ENCODE measurements around the gene PPP2R5C.
"Not testable (repeated sequence)": the region's sequence is repeated elsewhere in the genome, so short reads cannot be mapped to it uniquely, and the experiment has no call there.

Gene PPP2R5C

GRCh38 chr14:101790232-101790631, 28.7 kb downstream of the PPP2R5C start:
- no peaks in the 10 kb centered on the region for H3K27me3 ChIP-seq (ENCODE audit: low read depth)
- H3K4me3 ChIP-seq = no peak overlapping the region
- no peak for DNase-seq (ENCODE audit: low spot score in 2 of 2)
- no peaks in the 10 kb centered on the region for H3K36me3 ChIP-seq (replicated peaks)
- no peaks in the 10 kb centered on the region; the same call in 1 of the 2 replicates for H3K9me3 ChIP-seq
- in situ Hi-C loops (cut with MboI; ENCODE audit: low sequenced_read_pairs) = no loop called here
- peaks cover 7% of the 10 kb centered on the region for H3K4me1 ChIP-seq

GRCh38 chr14:101791919-101792572, 30.5 kb downstream of the PPP2R5C start:
- in situ Hi-C loops (cut with MboI; ENCODE audit: low sequenced_read_pairs) = no loop called here
- H3K9me3 ChIP-seq = no peaks in the 10 kb centered on the region; the same call in 1 of the 2 replicates
- H3K36me3 ChIP-seq (replicated peaks) = no peaks in the 10 kb centered on the region
- DNase-seq (ENCODE audit: low spot score in 2 of 2) = no peak
- no peaks in the 10 kb centered on the region for H3K27me3 ChIP-seq (ENCODE audit: low read depth)
- H3K4me1 ChIP-seq = peaks cover 16% of the 10 kb centered on the region
- no peak overlapping the region for H3K4me3 ChIP-seq

- in situ Hi-C loops (cut with MboI; ENCODE audit: low sequenced_read_pairs) = no loop called here
- H3K36me3 ChIP-seq (replicated peaks) = no peaks in the 10 kb centered on the region
- peak; percentile 32 to 36 for DNase-seq (ENCODE audit: low spot score in 2 of 2)
Observed at GRCh38 chr14:101796016-101796415, 34.5 kb downstream of the PPP2R5C start.

GRCh38 chr14:101796479-101796878, 35.0 kb downstream of the PPP2R5C start:
- Histone ChIP-seq H3K4me3 (no peak overlapping the region), H3K9me3 (no peaks in the 10 kb centered on the region; the same call in 1 of the 2 replicates), H3K36me3 (replicated peaks) (no peaks in the 10 kb centered on the region), H3K27me3 (ENCODE audit: low read depth) (no peaks in the 10 kb centered on the region), H3K4me1 (peaks cover 16% of the 10 kb centered on the region)
- DNase-seq (ENCODE audit: low spot score in 2 of 2) = no peak
- in situ Hi-C loops (cut with MboI; ENCODE audit: low sequenced_read_pairs) = no loop called here

More at GRCh38 chr14:101796016-101796415, 34.5 kb downstream of the PPP2R5C start:
- no peaks in the 10 kb centered on the region; the same call in 1 of the 2 replicates for H3K9me3 ChIP-seq
- peaks cover 16% of the 10 kb centered on the region for H3K4me1 ChIP-seq
- no peaks in the 10 kb centered on the region for H3K27me3 ChIP-seq (ENCODE audit: low read depth)
- no peak overlapping the region for H3K4me3 ChIP-seq

DNA sequence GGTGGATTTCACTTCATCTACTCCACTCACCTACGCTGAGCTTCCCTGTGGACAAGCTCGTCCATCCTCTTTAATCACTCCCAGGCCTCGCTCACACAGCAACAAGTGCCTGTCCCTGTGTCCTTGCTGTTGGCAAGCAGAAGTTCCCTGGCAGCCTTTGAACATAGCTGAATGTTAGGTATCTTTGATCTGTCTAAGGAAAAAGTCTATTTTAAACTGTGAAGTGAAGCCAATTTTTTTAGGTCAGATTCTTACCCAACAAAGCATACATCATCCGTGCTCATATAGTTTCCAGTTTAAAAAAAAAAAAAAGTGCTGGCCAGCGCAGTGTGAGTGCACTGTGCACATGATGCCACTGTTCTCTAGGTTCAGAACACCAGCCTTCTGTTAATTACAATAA, 36.3 kb downstream of the PPP2R5C start:
- peaks cover 11% of the 10 kb centered on the region for H3K4me1 ChIP-seq
- no peak for DNase-seq (ENCODE audit: low spot score in 2 of 2)
- H3K4me3 ChIP-seq = no peak overlapping the region
- H3K36me3 ChIP-seq (replicated peaks) = no peaks in the 10 kb centered on the region
- H3K27me3 ChIP-seq (ENCODE audit: low read depth) = no peaks in the 10 kb centered on the region
- no peaks in the 10 kb centered on the region; the same call in 1 of the 2 replicates for H3K9me3 ChIP-seq
- in situ Hi-C loops (cut with MboI; ENCODE audit: low sequenced_read_pairs) = no loop called here

GRCh38 chr14:101804373-101804772, 42.9 kb downstream of the PPP2R5C start:
- in situ Hi-C loops (cut with MboI; ENCODE audit: low sequenced_read_pairs); H3K4me3 ChIP-seq; H3K27me3 ChIP-seq (ENCODE audit: low read depth); H3K9me3 ChIP-seq; DNase-seq (ENCODE audit: low spot score in 2 of 2); H3K36me3 ChIP-seq (replicated peaks): not testable (repeated sequence)
- peaks cover 15% of the 10 kb centered on the region for H3K4me1 ChIP-seq

- H3K36me3 ChIP-seq (replicated peaks); in situ Hi-C loops (cut with MboI; ENCODE audit: low sequenced_read_pairs); H3K9me3 ChIP-seq; DNase-seq (ENCODE audit: low spot score in 2 of 2); H3K4me3 ChIP-seq; H3K27me3 ChIP-seq (ENCODE audit: low read depth): not testable (repeated sequence)
- H3K4me1 ChIP-seq = peaks cover 17% of the 10 kb centered on the region
Observed at GRCh38 chr14:101806252-101806651, 44.7 kb downstream of the PPP2R5C start.

- no peaks in the 10 kb centered on the region for H3K9me3 ChIP-seq
- no peak overlapping the region for H3K4me3 ChIP-seq
- DNase-seq (ENCODE audit: low spot score in 2 of 2) = peak; percentile 48 to 61
- H3K4me1 ChIP-seq = peaks cover 17% of the 10 kb centered on the region
- in situ Hi-C loops (cut with MboI; ENCODE audit: low sequenced_read_pairs) = no loop called here
- no peaks in the 10 kb centered on the region for H3K27me3 ChIP-seq (ENCODE audit: low read depth)
- H3K36me3 ChIP-seq (replicated peaks) = no peaks in the 10 kb centered on the region; the same call in 1 of the 2 replicates
Observed at GRCh38 chr14:101808020-101808641, 46.6 kb downstream of the PPP2R5C start.

- peaks cover 17% of the 10 kb centered on the region for H3K4me1 ChIP-seq
- in situ Hi-C loops (cut with MboI; ENCODE audit: low sequenced_read_pairs) = no loop called here
- H3K27me3 ChIP-seq (ENCODE audit: low read depth) = no peaks in the 10 kb centered on the region
- H3K36me3 ChIP-seq (replicated peaks) = peaks cover 3% of the 10 kb centered on the region
- H3K9me3 ChIP-seq = no peaks in the 10 kb centered on the region
- no peak for DNase-seq (ENCODE audit: low spot score in 2 of 2)
- peak overlapping the region; percentile 51 for H3K4me3 ChIP-seq
Observed at GRCh38 chr14:101808894-101809670, 47.6 kb downstream of the PPP2R5C start.

DNA sequence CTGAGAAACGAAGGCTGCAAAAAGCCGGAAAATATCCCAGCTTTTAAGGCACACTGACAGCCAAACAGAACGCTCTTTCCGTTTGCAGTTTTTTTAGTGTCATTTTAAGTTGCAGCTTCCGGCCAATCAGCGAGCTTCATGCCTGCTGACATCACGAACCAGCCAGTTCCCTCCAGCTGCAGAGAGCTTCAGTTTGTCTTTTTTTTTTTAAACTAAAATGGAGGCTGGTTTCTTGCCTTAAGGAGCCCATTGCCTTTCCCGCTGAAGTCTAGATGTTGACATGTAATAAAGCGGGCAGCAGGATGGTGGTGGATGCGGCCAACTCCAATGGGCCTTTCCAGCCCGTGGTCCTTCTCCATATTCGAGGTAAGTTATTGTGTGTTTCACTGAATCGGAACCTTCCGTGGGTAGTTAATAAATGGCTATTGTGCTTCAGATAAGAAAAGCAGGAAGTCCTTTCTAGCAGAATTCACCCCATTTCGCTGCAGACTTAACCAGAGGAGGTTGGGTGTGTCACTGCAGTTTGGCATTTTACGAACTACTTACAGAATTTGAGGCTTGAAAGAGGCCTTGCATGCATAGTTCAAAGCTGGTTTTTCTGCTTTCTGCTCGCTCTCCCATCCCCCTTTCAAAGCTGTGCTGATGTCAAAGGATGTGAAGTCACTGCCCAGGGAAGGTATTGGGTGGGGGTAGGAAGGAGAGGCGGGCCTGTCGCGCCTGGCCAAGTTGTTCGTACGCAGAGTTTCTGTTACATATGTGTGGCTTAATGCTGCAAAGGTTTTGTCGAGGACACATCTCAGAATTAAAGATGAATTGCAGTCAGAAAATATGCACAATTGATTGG, 48.4 kb downstream of the PPP2R5C start:
- Histone ChIP-seq H3K36me3 (replicated peaks) (peaks cover 11% of the 10 kb centered on the region), H3K9me3 (no peaks in the 10 kb centered on the region), H3K4me3 (peak overlapping the region; percentile 51), H3K27me3 (ENCODE audit: low read depth) (no peaks in the 10 kb centered on the region), H3K4me1 (peaks cover 17% of the 10 kb centered on the region)
- in situ Hi-C loops (cut with MboI; ENCODE audit: low sequenced_read_pairs) = no loop called here
- peak; percentile 85 to 92 for DNase-seq (ENCODE audit: low spot score in 2 of 2)

DNA sequence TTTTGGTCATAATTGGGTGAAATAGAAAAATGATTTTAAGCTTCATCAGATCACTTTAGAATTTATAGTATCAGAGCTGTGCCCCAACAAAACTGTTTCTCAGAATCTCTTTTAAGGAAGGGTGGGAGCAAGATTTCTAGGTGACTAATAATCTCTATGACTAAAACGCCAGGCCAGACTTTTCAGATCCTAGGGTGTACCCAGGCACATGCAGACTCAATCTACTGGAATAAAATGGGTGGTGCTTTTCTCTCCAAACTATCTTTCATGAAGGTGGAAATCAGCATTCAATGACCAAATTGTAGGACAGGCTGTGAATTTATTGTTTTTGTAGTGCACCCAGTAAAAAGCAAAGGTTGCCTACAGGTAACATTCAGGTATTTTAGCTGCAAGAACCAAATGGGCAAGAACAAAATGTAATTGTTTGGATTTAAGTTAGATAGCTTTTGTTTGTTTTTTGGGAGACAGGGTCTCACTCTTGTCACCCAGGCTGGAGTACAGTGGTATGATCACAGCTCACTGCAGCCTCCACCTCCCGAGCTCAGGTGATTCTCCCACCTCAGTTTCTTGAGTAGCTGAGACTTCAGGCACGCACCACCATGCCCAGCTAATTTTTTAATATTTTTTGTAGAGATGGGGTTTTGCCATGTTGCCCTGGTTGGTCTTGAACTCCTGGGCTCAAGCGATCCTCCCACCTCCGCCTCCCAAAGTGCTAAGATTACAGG, 49.5 kb downstream of the PPP2R5C start:
- peaks cover 17% of the 10 kb centered on the region for H3K4me1 ChIP-seq
- no peaks in the 10 kb centered on the region for H3K27me3 ChIP-seq (ENCODE audit: low read depth)
- H3K36me3 ChIP-seq (replicated peaks) = peaks cover 11% of the 10 kb centered on the region
- H3K4me3 ChIP-seq = peak overlapping the region; percentile 51
- in situ Hi-C loops (cut with MboI; ENCODE audit: low sequenced_read_pairs) = no loop called here
- no peak for DNase-seq (ENCODE audit: low spot score in 2 of 2)
- no peaks in the 10 kb centered on the region for H3K9me3 ChIP-seq

GRCh38 chr14:101812071-101812470, 50.6 kb downstream of the PPP2R5C start:
- H3K4me1 ChIP-seq = peaks cover 17% of the 10 kb centered on the region
- no peaks in the 10 kb centered on the region for H3K9me3 ChIP-seq
- H3K4me3 ChIP-seq = no peak overlapping the region
- DNase-seq (ENCODE audit: low spot score in 2 of 2) = no peak
- no peaks in the 10 kb centered on the region for H3K27me3 ChIP-seq (ENCODE audit: low read depth)
- in situ Hi-C loops (cut with MboI; ENCODE audit: low sequenced_read_pairs) = no loop called here
- peaks cover 11% of the 10 kb centered on the region for H3K36me3 ChIP-seq (replicated peaks)
